NCI-H82 (cell line): Measurements from ENCODE around the gene GRSF1.
"Not testable (repeated sequence)": the region's sequence is repeated elsewhere in the genome, so short reads cannot be mapped to it uniquely, and the experiment has no call there.

Experiments used
- DNase-seq: peaks from one replicate; lab custom pipeline; 2025; lab: John Stamatoyannopoulos, UW

GRSF1 gene

DNA sequence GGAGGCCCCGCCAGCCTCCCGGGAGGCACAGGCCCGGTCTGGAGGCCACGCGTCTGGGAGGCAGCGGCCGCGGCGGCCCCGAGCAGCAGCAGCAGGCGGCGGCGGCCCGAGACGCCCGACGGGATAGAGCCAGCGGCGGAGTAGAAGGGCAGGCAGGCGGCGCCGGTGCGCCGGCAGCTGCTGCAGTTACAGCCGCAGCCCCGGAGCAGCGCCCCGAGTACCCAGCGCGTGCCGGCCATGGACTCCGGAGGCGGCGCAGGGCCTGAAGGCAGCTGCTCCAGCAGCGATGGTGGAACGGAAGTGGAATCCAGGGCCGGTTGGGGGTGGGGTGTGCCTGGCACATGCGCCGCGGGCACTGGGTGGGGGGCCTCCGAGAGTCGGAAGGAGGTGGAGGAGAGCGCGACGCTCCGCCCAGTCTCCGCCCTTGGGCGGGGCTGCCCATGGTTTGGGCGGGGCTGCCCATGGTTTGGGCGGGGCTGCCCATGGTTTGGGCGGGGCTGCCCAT, at the start of gene GRSF1:
TSS of gene GRSF1 (minus strand) at position 302 of the 505 bp plus-strand sequence. CDS start at position 239, 63 bp downstream.
- peak; percentile 93 for DNase-seq

- no peak for DNase-seq
Observed at GRCh38 chr4:70885174-70885573, 45.5 kb upstream of the GRSF1 start.

GRCh38 chr4:70880739-70881138, 41.0 kb upstream of the GRSF1 start:
- DNase-seq, result no peak

GRCh38 chr4:70877556-70877955, 37.9 kb upstream of the GRSF1 start:
- no peak for DNase-seq

- DNase-seq, result no peak
Observed at GRCh38 chr4:70874268-70875156, 34.8 kb upstream of the GRSF1 start.

DNA sequence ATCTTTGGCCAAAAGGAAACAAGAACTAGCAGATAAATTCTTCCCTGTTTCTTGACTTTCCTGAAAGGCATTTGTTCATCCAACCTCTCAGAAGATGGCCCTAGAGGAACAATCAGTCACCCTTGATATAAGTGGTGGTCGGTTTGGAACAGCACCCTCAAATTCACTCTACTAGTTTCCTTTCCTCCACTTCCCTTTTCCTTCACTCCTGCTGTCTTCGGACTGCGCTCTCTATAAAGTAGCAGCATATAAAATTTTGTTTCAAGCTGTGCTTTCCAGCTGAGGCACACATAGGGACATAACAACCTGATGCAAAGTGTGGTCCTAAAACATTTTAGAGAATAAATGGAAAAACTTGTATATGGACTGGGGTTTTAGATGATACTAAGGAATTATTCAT, 33.5 kb upstream of the GRSF1 start:
- DNase-seq, result no peak

- no peak for DNase-seq
Observed at GRCh38 chr4:70868778-70869177, 29.1 kb upstream of the GRSF1 start.

GRCh38 chr4:70863099-70863790, 23.6 kb upstream of the GRSF1 start:
- DNase-seq, result no peak

DNA sequence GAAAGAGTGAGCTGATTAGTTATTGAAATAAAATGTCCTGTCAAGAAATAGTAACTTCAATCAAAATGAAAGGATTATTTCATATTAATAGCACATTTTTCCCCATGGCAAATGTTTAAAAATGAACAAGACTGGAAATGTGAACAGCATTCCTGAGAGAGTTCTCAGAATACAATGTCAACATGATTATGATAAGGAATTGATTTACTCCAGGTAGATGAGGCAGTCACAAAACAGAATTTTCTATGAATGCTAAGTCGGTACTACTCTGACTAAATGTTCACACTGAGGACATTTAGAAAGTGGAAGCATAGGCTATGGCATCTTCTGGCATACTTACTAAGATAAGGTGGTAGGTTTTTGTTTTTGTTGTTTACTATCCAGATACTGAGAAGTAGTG, 19.4 kb upstream of the GRSF1 start:
- no peak for DNase-seq

- DNase-seq, result no peak
Observed at GRCh38 chr4:70858454-70858853, 18.8 kb upstream of the GRSF1 start.

DNA sequence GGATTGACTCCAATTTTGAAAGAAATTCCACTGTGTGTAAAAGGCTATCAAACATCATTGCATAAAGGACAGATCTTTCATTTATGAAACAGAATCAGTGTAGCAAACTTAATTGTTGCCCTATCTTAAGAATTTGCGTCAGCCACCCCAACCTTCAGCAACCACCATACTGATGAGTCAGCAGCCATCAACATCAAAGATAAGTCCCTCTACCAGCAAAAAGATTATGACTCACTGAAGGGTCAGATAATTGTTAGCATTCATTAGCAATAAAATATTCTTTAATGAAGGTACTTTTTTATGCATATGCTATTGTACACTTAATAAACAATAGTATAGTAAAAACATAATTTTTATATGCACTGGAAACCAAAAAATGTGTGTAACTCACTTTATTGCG, 15.8 kb upstream of the GRSF1 start:
- DNase-seq, result no peak

- DNase-seq, result no peak
Observed at GRCh38 chr4:70849291-70849690, 9.6 kb upstream of the GRSF1 start.

- DNase-seq, result no peak
Observed at GRCh38 chr4:70844180-70844579, 4.5 kb upstream of the GRSF1 start.

DNA sequence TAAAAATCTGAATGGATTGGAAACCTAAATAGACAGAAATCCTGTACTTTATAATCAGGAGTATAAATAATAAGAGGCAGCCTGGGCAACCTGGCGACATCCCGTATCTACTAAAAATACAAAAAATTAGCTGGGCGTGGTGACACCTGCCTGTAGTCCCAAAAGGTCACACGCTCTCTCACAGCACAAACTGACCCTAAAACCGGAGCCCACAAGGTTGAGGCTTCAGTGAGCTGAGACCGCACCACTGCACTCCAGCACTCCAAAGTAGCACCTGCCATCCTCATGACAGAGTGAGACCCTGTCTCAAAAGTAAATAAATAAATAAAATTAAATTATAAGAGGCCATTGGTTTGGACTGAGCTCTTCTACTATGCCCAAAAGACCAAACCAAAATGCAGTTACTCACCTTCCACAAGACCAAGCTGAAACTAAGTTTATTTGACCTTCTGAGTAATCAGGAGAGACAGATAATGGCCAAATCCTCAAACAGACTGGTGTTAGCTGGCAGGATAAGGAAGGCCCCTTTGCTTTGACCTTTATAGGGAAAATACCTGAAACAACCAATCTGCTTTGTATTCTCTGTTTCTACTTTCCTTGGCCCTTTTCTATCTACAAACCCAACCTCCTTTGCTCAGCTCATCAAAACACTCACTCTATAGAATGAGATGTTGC, 3.2 kb upstream of the GRSF1 start:
- DNase-seq, result peak; percentile 50

DNA sequence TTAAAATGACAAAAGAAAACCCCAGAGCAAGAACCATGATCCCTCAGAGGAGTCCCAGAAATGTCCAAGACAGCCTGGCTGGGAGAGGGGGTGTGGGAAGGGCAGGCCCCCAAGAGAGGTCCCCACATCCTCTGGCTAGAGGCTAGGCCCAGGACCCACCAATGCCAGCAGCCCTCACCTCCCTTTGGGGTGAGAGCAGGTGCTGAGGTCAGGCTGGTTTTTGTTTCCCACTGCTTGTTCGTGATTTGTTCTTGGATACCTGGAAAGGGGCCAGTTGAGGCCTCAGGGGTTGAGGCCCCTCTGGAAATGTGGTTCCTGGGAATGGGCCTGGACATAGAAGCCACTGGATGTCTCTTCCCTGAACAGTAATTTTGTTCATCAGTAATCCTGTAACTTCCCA, 2.3 kb upstream of the GRSF1 start:
- no peak for DNase-seq

DNA sequence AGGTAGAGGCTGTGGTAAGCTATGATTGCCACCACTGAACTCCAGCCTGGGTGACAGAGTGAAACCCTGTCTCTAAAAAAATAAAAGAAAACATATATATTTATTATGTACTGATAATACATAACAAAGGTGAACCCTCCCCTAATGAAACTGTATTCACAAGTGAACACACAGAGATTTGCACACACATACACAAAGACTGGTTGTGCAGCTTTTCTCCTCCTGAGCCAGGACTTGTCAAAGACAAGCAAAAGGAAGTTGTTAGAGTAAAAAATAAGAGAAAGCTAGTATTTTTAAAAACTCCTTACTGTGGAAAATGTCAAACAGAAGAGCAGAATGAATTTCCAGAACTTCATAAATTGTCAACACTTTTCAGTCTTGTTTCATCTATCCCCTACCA, 1.5 kb upstream of the GRSF1 start:
- DNase-seq, result no peak

- not testable (repeated sequence) for DNase-seq
Observed at GRCh38 chr4:70840631-70841030, 941 bp upstream of the GRSF1 start.

DNA sequence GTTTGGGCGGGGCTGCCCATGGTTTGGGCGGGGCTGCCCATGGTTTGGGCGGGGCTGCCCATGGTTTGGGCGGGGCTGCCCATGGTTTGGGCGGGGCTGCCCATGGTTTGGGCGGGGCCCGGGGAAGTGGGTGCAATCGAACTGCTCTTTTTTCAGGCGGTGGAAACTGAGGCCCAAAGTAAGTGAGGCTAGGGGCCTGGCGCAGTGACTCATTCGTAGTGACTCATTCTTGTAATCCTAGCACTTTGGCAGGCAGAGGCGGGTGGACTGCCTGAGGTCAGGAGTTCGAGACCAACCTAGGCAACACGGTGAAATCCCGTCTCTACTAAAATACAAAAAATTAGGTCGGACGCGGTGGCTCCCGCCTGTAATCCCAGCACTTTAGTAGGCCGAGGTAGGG, 447 bp upstream of the GRSF1 start:
- DNase-seq, result peak; percentile 29

DNA sequence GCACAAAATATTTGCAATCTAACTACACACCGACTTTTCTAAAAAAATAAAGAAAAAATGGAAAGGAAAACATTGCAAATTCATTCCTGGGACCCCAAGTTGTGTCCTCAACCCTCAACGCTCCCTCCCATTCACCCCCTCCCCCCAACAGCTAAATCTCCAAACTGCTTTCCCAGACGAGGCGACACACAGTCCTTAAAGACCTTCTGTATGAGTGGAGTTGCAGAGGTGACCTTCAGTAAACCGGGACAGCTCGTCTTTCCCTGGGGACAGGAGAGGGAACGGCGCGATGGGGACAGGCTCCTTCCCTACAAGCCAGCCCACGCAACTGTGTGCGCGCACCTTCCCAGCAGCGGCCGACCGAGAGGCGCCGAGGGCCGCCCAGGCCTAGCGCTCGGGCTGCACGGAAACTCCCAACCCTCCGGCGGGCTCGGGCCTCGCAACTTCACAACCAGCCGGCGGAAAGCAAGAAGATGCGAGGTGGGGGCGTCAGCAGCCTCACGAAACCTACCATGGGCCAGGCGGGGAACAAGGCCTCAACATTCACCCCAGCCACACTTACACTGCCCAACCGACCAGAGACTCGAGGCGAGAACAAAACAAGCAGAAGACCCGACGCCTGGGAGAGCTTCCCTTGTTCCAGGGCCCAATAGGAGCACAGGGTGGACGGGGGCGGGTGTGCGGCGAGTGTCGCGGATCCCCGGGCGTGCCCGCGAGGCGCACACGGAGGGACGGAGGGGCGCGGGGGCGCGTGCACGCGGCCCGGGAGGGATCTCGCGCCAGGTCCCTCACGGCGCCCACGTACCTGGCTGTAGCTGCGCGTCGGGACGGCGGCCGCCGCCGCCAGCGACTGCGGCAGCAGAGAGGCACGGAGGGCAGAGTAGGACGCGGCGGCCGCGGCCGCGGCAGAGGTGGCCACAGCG, 763 bp downstream of the GRSF1 start:
- DNase-seq, result peak; percentile 66

- DNase-seq, result peak; percentile 47
Observed at GRCh38 chr4:70838204-70838603, 1.5 kb downstream of the GRSF1 start.

- DNase-seq, result no peak
Observed at GRCh38 chr4:70836081-70836480, 3.6 kb downstream of the GRSF1 start.
